HCT116 (cell line): Measurements from ENCODE around the gene USP48.

Source experiments
- ATF3 ChIP-seq: IDR thresholded peaks from 2 replicates; pipeline ENCODE4 v1.6.1; 2012
- CEBPB ChIP-seq: IDR thresholded peaks from 2 replicates; pipeline ENCODE4 v1.6.1; 2012; ENCODE audit warnings: low read depth
- CTCF ChIP-seq, 3 experiments: fragments of 200-600 bp in 1 of 3; sonication (generic) in 1 of 3; IDR thresholded peaks in 2 of 3; conservative IDR thresholded peaks in 1 of 3; 2 replicates each; pipeline ENCODE4 v1.5.1; 2012 to 2017; ENCODE audit warnings: low read depth in 2 of 3, low read length in 2 of 3, antibody characterized with exemption in 1 of 3, borderline replicate concordance in 1 of 3, control low read depth in 1 of 3, mild to moderate bottlenecking in 1 of 3, mixed read lengths in 1 of 3, mixed run types in 1 of 3, moderate library complexity in 1 of 3; ENCODE audit not compliant: insufficient read depth in 1 of 3
- EZH2 ChIP-seq: fragments of 200-600 bp; sonication (generic); IDR thresholded peaks from 2 replicates; pipeline ENCODE4 v1.6.1; 2017; ENCODE audit warnings: antibody characterized with exemption, mixed run types
- FOSL1 ChIP-seq: IDR thresholded peaks from 2 replicates; pipeline ENCODE4 v1.6.1; 2012; ENCODE audit warnings: low read depth
- POLR2A ChIP-seq: IDR thresholded peaks from 2 replicates; pipeline ENCODE4 v1.7.0; 2011; ENCODE audit warnings: borderline replicate concordance; ENCODE audit not compliant: insufficient read depth, insufficient read length; ENCODE audit errors: extremely low read depth
- POLR2AphosphoS5 ChIP-seq: IDR thresholded peaks from 2 replicates; pipeline ENCODE4 v1.6.1; 2011; ENCODE audit warnings: mild to moderate bottlenecking, low read depth, low read length, moderate library complexity
- RAD21 ChIP-seq: IDR thresholded peaks from 2 replicates; pipeline ENCODE4 v1.6.1; 2012; ENCODE audit warnings: low read depth, mild to moderate bottlenecking
- TCF7L2 ChIP-seq: IDR thresholded peaks from 2 replicates; pipeline ENCODE4 v1.7.0; 2011; ENCODE audit warnings: borderline replicate concordance, inconsistent platforms; ENCODE audit not compliant: insufficient read depth, insufficient read length; ENCODE audit errors: extremely low read depth
- YY1 ChIP-seq: IDR thresholded peaks from 2 replicates; pipeline ENCODE4 v1.6.1; 2011; ENCODE audit warnings: low read length, low read depth, moderate library complexity, mild to moderate bottlenecking; ENCODE audit not compliant: insufficient replicate concordance; ENCODE audit errors: extremely low read depth
- TF ChIP-seq, protein P1 (sequence below): IDR thresholded peaks from 2 replicates; pipeline ENCODE4 v1.6.1; 2012; ENCODE audit warnings: low read depth

DNA sequence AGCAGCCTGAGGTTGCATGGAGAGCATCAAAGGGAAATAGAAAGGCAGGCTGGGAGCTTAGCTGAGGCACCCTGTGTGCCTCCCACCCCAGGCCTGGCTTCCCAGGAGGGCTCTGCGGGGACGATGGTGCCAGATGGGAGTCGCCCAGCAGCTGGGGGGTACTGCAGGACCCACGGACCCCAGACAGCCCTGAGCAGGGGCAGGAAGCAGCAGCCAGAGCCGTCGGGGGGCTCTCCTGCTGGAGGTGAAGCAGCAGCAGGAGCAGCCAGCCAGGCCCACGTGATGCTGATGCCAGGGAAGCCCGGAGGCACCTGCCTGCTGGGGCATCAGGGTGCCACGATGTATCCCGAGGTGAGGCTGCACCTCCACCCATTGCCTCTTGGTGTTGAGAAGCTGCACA is 134.2 kb downstream of the USP48 start:
- TF ChIP-seq ATF3 (no peak), YY1 (no peak), CEBPB (no peak), POLR2A (no peak), CTCF (IDR thresholded peaks at IDR 0.05 in 2 of 3, conservative IDR thresholded peaks at IDR 0.05 in 1 of 3; ENCODE audit: borderline replicate concordance in 1 of 3, insufficient read depth in 1 of 3, low read depth in 2 of 3, low read length in 2 of 3) (no peak), FOSL1 (no peak), TCF7L2 (no peak), RAD21 (no peak), POLR2AphosphoS5 (no peak), EZH2 (no peak)
- TF ChIP-seq, protein P1, sequence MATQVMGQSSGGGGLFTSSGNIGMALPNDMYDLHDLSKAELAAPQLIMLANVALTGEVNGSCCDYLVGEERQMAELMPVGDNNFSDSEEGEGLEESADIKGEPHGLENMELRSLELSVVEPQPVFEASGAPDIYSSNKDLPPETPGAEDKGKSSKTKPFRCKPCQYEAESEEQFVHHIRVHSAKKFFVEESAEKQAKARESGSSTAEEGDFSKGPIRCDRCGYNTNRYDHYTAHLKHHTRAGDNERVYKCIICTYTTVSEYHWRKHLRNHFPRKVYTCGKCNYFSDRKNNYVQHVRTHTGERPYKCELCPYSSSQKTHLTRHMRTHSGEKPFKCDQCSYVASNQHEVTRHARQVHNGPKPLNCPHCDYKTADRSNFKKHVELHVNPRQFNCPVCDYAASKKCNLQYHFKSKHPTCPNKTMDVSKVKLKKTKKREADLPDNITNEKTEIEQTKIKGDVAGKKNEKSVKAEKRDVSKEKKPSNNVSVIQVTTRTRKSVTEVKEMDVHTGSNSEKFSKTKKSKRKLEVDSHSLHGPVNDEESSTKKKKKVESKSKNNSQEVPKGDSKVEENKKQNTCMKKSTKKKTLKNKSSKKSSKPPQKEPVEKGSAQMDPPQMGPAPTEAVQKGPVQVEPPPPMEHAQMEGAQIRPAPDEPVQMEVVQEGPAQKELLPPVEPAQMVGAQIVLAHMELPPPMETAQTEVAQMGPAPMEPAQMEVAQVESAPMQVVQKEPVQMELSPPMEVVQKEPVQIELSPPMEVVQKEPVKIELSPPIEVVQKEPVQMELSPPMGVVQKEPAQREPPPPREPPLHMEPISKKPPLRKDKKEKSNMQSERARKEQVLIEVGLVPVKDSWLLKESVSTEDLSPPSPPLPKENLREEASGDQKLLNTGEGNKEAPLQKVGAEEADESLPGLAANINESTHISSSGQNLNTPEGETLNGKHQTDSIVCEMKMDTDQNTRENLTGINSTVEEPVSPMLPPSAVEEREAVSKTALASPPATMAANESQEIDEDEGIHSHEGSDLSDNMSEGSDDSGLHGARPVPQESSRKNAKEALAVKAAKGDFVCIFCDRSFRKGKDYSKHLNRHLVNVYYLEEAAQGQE, result no peak
